GM12872 (cell line): ENCODE results near the gene TNFAIP8L1.
A peak's percentile ranks its signal among the peaks of the same experiment; 100 is the strongest.

ENCODE experiments used
- TF ChIP-seq, protein P1 (sequence below): IDR thresholded peaks from 3 replicates; pipeline ENCODE4 v1.5.1; 2011; ENCODE audit warnings: low read depth, mild to moderate bottlenecking, low read length, moderate library complexity; ENCODE audit not compliant: insufficient read depth

Gene TNFAIP8L1

GRCh38 chr19:4676955-4677731, 37.8 kb downstream of the TNFAIP8L1 start:
- TF ChIP-seq, protein P1, sequence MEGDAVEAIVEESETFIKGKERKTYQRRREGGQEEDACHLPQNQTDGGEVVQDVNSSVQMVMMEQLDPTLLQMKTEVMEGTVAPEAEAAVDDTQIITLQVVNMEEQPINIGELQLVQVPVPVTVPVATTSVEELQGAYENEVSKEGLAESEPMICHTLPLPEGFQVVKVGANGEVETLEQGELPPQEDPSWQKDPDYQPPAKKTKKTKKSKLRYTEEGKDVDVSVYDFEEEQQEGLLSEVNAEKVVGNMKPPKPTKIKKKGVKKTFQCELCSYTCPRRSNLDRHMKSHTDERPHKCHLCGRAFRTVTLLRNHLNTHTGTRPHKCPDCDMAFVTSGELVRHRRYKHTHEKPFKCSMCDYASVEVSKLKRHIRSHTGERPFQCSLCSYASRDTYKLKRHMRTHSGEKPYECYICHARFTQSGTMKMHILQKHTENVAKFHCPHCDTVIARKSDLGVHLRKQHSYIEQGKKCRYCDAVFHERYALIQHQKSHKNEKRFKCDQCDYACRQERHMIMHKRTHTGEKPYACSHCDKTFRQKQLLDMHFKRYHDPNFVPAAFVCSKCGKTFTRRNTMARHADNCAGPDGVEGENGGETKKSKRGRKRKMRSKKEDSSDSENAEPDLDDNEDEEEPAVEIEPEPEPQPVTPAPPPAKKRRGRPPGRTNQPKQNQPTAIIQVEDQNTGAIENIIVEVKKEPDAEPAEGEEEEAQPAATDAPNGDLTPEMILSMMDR, result peak; percentile 60

DNA sequence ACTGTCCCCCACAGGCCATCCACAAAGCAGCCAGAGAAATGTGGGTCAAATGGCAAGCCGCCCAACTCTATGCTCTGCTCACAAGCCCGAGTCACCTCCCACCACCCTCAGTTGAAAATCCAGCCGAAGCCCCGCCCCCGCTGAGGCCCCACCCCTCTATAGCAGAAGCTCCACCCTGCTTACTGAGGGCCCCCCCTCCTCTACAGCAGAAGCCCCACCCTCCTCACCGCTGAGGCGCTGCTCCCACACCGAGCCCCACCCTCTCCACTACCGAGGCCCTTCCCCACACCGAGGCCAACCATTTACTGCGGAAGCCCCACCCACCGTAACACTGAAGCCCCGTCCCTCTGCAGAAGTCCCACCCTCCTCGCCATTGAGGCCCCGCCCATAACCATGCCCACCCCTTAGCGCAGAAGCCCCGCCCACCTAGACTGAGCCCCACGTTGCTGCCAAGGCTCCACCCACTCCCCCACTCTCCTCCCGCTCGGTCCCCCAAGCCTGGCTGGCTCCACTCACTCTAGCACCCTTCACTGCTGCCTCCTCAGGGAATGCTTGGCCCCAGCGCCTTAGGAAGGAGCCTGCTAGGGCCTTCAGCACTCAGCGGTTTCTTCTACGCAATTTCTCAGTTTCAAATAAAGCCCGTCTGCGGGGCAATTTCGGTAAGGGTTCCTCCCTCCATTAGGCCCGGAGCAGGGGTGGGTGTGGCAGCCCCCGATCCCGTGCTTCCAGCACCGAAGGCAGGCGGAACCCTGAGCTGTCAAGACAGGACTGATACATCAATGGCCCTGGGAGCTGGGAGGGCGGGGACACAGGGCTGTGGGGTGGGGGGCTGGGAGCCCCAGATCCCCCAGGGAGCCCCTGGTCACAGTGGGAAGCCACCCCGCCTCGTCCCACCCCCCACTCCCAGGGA, 39.8 kb downstream of the TNFAIP8L1 start:
- TF ChIP-seq, protein P1, result no peak

GRCh38 chr19:4682417-4683200, 43.3 kb downstream of the TNFAIP8L1 start:
- TF ChIP-seq, protein P1, result no peak

DNA sequence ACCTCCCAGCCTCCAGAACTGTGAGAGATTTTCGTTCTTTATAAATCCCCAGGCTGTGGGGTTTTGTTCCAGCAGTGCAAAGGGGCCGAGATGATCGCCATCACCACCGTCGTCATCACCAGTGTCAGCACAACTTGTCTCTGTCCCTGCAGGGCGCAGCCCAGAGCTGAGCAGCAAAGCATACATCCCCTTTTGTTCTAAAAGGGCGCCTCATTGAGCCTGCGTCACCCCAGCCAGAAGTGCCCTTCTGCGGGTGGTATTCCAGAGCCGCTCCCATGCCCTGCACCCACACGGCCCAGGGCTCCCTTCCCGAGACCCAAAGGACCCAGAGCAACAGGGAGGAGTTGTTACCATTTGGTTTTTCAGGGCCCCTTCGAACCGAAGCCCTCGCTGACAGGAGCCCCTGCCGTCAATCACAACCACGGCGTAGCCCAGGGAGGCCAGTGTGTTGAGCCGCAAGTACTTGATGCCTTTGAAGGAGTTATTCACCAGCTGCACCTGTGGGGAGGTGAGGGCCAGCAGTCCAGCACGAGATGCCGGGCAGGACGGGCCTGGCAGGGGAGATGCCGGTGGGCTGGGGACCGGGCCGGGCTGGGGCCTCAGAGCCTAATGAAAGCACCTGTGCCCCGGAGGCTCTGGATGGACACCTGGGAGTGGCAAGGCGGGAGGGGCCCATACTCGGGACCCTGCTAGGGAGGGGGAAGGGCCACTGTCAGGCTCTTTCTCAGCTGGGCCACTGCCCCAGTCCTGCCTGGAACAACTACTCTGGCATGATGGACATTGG, 45.2 kb downstream of the TNFAIP8L1 start:
- TF ChIP-seq, protein P1, result no peak

GRCh38 chr19:4686700-4687099, 47.4 kb downstream of the TNFAIP8L1 start:
- TF ChIP-seq, protein P1, result no peak

DNA sequence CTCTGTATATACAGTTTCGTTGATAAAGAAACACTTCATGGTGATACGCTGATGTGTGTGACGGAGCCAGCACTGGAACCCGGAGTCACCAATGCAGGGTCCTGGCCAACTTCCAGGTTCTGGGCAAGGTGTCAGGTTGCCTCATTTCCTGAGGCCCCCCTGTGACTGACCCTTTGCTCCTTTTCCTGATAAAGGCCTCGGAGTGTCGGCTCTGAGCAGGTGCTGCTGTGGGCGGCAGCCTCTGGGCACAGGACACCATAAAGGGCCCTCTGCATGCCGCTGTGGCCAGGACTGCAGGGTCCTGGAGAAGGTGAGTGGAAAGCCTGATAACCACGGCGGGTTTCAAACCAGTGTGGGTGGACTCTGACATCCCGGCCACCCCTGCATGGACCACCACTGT, 48.1 kb downstream of the TNFAIP8L1 start:
- TF ChIP-seq, protein P1, result no peak
